OCI-LY1 (cell line): ENCODE data around the gene PTPN22.

Source experiments
- H2AFZ ChIP-seq: fragments of 200-600 bp; sonication (generic), shearing (Covaris generic); 2 replicates; pipeline ENCODE4 v1.6.0; 2014; ENCODE audit warnings: antibody characterized with exemption, mild to moderate bottlenecking, low read length
- H3F3A ChIP-seq: fragments of 200-600 bp; sonication (generic), shearing (Covaris generic); 2 replicates; pipeline ENCODE4 v1.6.0; 2014; ENCODE audit warnings: mild to moderate bottlenecking, antibody characterized with exemption, low read length, moderate library complexity; ENCODE audit not compliant: insufficient read depth
- H3K27ac ChIP-seq: fragments of 200-600 bp; sonication (generic); 2 replicates; pipeline ENCODE4 v1.5.1; 2014; ENCODE audit warnings: low read length, mixed run types, mild to moderate bottlenecking, low read depth; ENCODE audit not compliant: poor library complexity, severe bottlenecking
- H3K27me3 ChIP-seq: fragments of 200-600 bp; sonication (generic); 2 replicates; pipeline ENCODE4 v1.6.0; 2014; ENCODE audit warnings: antibody characterized with exemption, mild to moderate bottlenecking, low read length, moderate library complexity; ENCODE audit not compliant: insufficient read depth
- H3K36me3 ChIP-seq: fragments of 200-600 bp; sonication (generic); 2 replicates; pipeline ENCODE4 v1.6.1; 2014; ENCODE audit warnings: mild to moderate bottlenecking, antibody characterized with exemption, low read length, moderate library complexity, mixed read lengths; ENCODE audit not compliant: insufficient read depth
- H3K4me1 ChIP-seq: fragments of 200-600 bp; sonication (generic); 2 replicates; pipeline ENCODE4 v1.5.1; 2014; ENCODE audit warnings: mild to moderate bottlenecking, low read length, moderate library complexity; ENCODE audit not compliant: insufficient read depth, severe bottlenecking
- H3K4me2 ChIP-seq: fragments of 200-600 bp; sonication (generic), shearing (Covaris generic); 2 replicates; pipeline ENCODE4 v1.6.1; 2014; ENCODE audit warnings: low read length
- H3K4me3 ChIP-seq: fragments of 200-600 bp; sonication (generic); 2 replicates; pipeline ENCODE4 v1.5.1; 2014; ENCODE audit warnings: low read length, low read depth, mild to moderate bottlenecking, mixed read lengths; ENCODE audit not compliant: poor library complexity, severe bottlenecking
- H3K79me2 ChIP-seq: fragments of 200-600 bp; shearing (Covaris generic); 2 replicates; pipeline ENCODE4 v1.6.1; 2016; ENCODE audit warnings: mixed run types, low read length, mixed read lengths; ENCODE audit not compliant: insufficient read depth
- H3K9ac ChIP-seq: fragments of 200-600 bp; sonication (generic), shearing (Covaris generic); 2 replicates; pipeline ENCODE4 v1.6.1; 2014; ENCODE audit warnings: mild to moderate bottlenecking, low read length, mixed read lengths
- H3K9me2 ChIP-seq: fragments of 200-600 bp; sonication (generic), shearing (Covaris generic); 2 replicates; pipeline ENCODE4 v1.6.1; 2014; ENCODE audit warnings: low read depth, mild to moderate bottlenecking, low read length, mixed read lengths
- H3K9me3 ChIP-seq: fragments of 200-600 bp; shearing (Covaris generic); 2 replicates; pipeline ENCODE4 v1.6.1; 2014; ENCODE audit warnings: low read length, mixed read lengths
- H4K20me1 ChIP-seq: fragments of 200-600 bp; sonication (generic), shearing (Covaris generic); 2 replicates; pipeline ENCODE4 v1.6.0; 2016; ENCODE audit warnings: mild to moderate bottlenecking, low read length; ENCODE audit not compliant: insufficient read depth
- EZH2 ChIP-seq: fragments of 200-600 bp; sonication (generic), shearing (Covaris generic); IDR thresholded peaks from 2 replicates; pipeline ENCODE4 v1.8.0; 2017; ENCODE audit warnings: borderline replicate concordance, mixed run types, mild to moderate bottlenecking, antibody characterized with exemption, low read length, moderate library complexity, mixed read lengths
- TF ChIP-seq, protein P1 (sequence below): fragments of 200-600 bp; sonication (generic), shearing (Covaris generic); IDR thresholded peaks from 2 replicates; pipeline ENCODE4 v1.5.1; 2017; ENCODE audit warnings: mild to moderate bottlenecking, antibody characterized with exemption, low read length, moderate library complexity, mixed read lengths

The PTPN22 gene

DNA sequence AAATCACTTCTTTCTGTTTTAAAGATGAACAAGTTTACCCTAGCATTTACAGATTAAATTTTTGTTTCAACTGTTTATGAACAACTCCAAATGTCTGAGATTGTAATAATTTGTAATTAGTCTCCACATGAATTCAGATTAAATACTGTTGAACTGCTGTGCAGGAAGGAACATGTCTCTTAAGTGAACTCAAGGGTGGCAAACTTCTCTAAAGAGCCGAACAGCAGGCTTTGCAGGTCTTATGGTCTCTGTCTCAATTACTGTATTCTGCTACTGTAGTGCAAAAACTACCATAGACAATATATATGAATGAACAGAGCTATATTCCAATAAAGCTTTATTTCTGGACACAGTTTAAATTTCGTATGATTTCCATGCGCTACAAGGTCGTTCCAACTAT lies 65.9 kb downstream of the PTPN22 start:
- Histone ChIP-seq H3K9me2 (no peaks in the 10 kb centered on the region), H3K4me3 (no peak overlapping the region), H3K9ac (no peak overlapping the region), H3K36me3 (peaks cover 13% of the 10 kb centered on the region), H3F3A (no peaks in the 10 kb centered on the region), H3K4me2 (0 out of 2 replicates have a peak overlapping the region, but pooled peaks have one; percentile 7), H3K9me3 (no peaks in the 10 kb centered on the region; the same call in 1 of the 2 replicates), H3K27ac (no peak overlapping the region), H3K27me3 (no peaks in the 10 kb centered on the region), H3K79me2 (peaks cover 98% of the 10 kb centered on the region), H4K20me1 (0 out of 2 replicates have a peak, but pooled peaks cover 3% of the 10 kb centered on the region), H2AFZ (no peak overlapping the region), H3K4me1 (peaks cover 32% of the 10 kb centered on the region)
- no peak for TF ChIP-seq EZH2
- TF ChIP-seq, protein P1, sequence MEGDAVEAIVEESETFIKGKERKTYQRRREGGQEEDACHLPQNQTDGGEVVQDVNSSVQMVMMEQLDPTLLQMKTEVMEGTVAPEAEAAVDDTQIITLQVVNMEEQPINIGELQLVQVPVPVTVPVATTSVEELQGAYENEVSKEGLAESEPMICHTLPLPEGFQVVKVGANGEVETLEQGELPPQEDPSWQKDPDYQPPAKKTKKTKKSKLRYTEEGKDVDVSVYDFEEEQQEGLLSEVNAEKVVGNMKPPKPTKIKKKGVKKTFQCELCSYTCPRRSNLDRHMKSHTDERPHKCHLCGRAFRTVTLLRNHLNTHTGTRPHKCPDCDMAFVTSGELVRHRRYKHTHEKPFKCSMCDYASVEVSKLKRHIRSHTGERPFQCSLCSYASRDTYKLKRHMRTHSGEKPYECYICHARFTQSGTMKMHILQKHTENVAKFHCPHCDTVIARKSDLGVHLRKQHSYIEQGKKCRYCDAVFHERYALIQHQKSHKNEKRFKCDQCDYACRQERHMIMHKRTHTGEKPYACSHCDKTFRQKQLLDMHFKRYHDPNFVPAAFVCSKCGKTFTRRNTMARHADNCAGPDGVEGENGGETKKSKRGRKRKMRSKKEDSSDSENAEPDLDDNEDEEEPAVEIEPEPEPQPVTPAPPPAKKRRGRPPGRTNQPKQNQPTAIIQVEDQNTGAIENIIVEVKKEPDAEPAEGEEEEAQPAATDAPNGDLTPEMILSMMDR, result no peak

GRCh38 chr1:113805256-113805531 lies 66.3 kb downstream of the PTPN22 start:
- Histone ChIP-seq H3K27ac (no peak overlapping the region), H4K20me1 (0 out of 2 replicates have a peak, but pooled peaks cover 3% of the 10 kb centered on the region), H3K27me3 (no peaks in the 10 kb centered on the region), H3K9me2 (no peaks in the 10 kb centered on the region), H3K4me2 (no peak overlapping the region), H3K4me3 (no peak overlapping the region), H2AFZ (no peak overlapping the region), H3K4me1 (peaks cover 28% of the 10 kb centered on the region), H3K9me3 (no peaks in the 10 kb centered on the region; the same call in 1 of the 2 replicates), H3K9ac (no peak overlapping the region), H3K36me3 (peaks cover 13% of the 10 kb centered on the region), H3F3A (no peaks in the 10 kb centered on the region), H3K79me2 (peaks cover 98% of the 10 kb centered on the region)
- TF ChIP-seq, protein P1, result no peak
- no peak for TF ChIP-seq EZH2

- H3K4me2 ChIP-seq, result no peak overlapping the region
- H3K4me1 ChIP-seq, result peaks cover 23% of the 10 kb centered on the region
- no peak overlapping the region for H3K4me3 ChIP-seq
- no peak overlapping the region for H3K9ac ChIP-seq
- 0 out of 2 replicates have a peak, but pooled peaks cover 3% of the 10 kb centered on the region for H4K20me1 ChIP-seq
- H3K27ac ChIP-seq, result no peak overlapping the region
- no peaks in the 10 kb centered on the region for H3F3A ChIP-seq
- peaks cover 13% of the 10 kb centered on the region for H3K36me3 ChIP-seq
- no peaks in the 10 kb centered on the region for H3K9me2 ChIP-seq
- no peaks in the 10 kb centered on the region for H3K27me3 ChIP-seq
- no peaks in the 10 kb centered on the region; the same call in 1 of the 2 replicates for H3K9me3 ChIP-seq
- H2AFZ ChIP-seq, result no peak overlapping the region
- H3K79me2 ChIP-seq, result peaks cover 98% of the 10 kb centered on the region
- TF ChIP-seq, protein P1, result no peak
- no peak for TF ChIP-seq EZH2
These were observed 66.9 kb downstream of the PTPN22 start for GRCh38 chr1:113804421-113805255.
